ENCODE measurements around the gene ITGB5.
"Not testable (repeated sequence)": the region's sequence is repeated elsewhere in the genome, so short reads cannot be mapped to it uniquely, and the experiment has no call there.

ITGB5 gene

GRCh38 chr3:124792341-124793040 is 94.7 kb downstream of the ITGB5 start:
- no peak for TF ChIP-seq CTCF (IDR thresholded peaks at IDR 0.05; ENCODE audit: low read depth, low read length)
- no peak overlapping the region for H3K4me3 ChIP-seq (ENCODE audit: low read depth, low read length)

- H3K4me3 ChIP-seq (ENCODE audit: low read depth, low read length) = no peak overlapping the region
- no peak for TF ChIP-seq CTCF (IDR thresholded peaks at IDR 0.05; ENCODE audit: low read depth, low read length)
These were observed 95.5 kb downstream of the ITGB5 start for GRCh38 chr3:124791639-124792151.

GRCh38 chr3:124791142-124791541 is 96.0 kb downstream of the ITGB5 start:
- no peak for TF ChIP-seq CTCF (IDR thresholded peaks at IDR 0.05; ENCODE audit: low read depth, low read length)
- no peak overlapping the region for H3K4me3 ChIP-seq (ENCODE audit: low read depth, low read length)

- not testable (repeated sequence) for H3K4me3 ChIP-seq (ENCODE audit: low read depth, low read length)
These were observed 98.1 kb downstream of the ITGB5 start for GRCh38 chr3:124789103-124789502.

- H3K4me3 ChIP-seq (ENCODE audit: low read depth, low read length) = no peak overlapping the region
- no peak for TF ChIP-seq CTCF (IDR thresholded peaks at IDR 0.05; ENCODE audit: low read depth, low read length)
These were observed 98.9 kb downstream of the ITGB5 start for GRCh38 chr3:124788254-124788745.

- TF ChIP-seq CTCF (IDR thresholded peaks at IDR 0.05; ENCODE audit: low read depth, low read length) = no peak
These were observed 99.5 kb downstream of the ITGB5 start for GRCh38 chr3:124787476-124788195.

GRCh38 chr3:124786511-124787241 is 100.5 kb downstream of the ITGB5 start:
- H3K4me3 ChIP-seq (ENCODE audit: low read depth, low read length) = no peak overlapping the region
- TF ChIP-seq CTCF (IDR thresholded peaks at IDR 0.05; ENCODE audit: low read depth, low read length) = no peak

More at GRCh38 chr3:124787476-124788195, 99.5 kb downstream of the ITGB5 start:
- no peak overlapping the region for H3K4me3 ChIP-seq (ENCODE audit: low read depth, low read length)
